GM12878 (cell line): ENCODE results near the gene CTSW. TPM values are rescaled to one million over a fixed set of nuclear protein-coding genes. Genes with fewer than 3 reads are reported as not detected.

Source experiments
- BHLHE40 ChIP-seq, 2 experiments: fragments of 450-650 bp in 1 of 2; IDR thresholded peaks; 2 replicates each; pipeline ENCODE4 v1.6.1; 2011 to 2017; ENCODE audit warnings: low read depth in 2 of 2, borderline replicate concordance in 1 of 2, improper control_type of control experiment in 1 of 2, low read length in 1 of 2, mild to moderate bottlenecking in 1 of 2
- CREB1 ChIP-seq: IDR thresholded peaks from 2 replicates; pipeline ENCODE4 v1.6.1; 2012; ENCODE audit warnings: low read depth, mild to moderate bottlenecking, inconsistent platforms
- MTA2 ChIP-seq: fragments of 450-650 bp; IDR thresholded peaks from 2 replicates; pipeline ENCODE4 v1.6.1; 2016; ENCODE audit warnings: low read depth, mild to moderate bottlenecking, moderate library complexity
- NFIC ChIP-seq: IDR thresholded peaks from 2 replicates; pipeline ENCODE4 v1.6.1; 2012; ENCODE audit warnings: low read depth, mild to moderate bottlenecking, inconsistent platforms, low read length, moderate library complexity
- NFYA ChIP-seq: IDR thresholded peaks from 2 replicates; pipeline ENCODE4 v1.6.1; 2011; ENCODE audit warnings: low read depth, mild to moderate bottlenecking, low read length, improper control_type of control experiment, borderline replicate concordance
- NR2F1 ChIP-seq: fragments of 450-650 bp; conservative IDR thresholded peaks from 2 replicates; pipeline ENCODE4 v1.6.1; 2017; ENCODE audit warnings: mild to moderate bottlenecking
- WRNIP1 ChIP-seq: IDR thresholded peaks from 2 replicates; pipeline ENCODE4 v1.6.1; 2011; ENCODE audit warnings: low read depth, low read length, improper control_type of control experiment, borderline replicate concordance
- ZNF24 ChIP-seq: fragments of 450-650 bp; IDR thresholded peaks from 2 replicates; pipeline ENCODE4 v1.6.1; 2017; ENCODE audit warnings: antibody characterized with exemption, mild to moderate bottlenecking
- polyA plus RNA-seq, 11 experiments: library from polyadenylated mRNA; depleted of rRNA in 4 of 11; unstranded in 6 of 11; stranded (reverse) in 5 of 11; fragments of >200 nt; fragmentation: Nextera tagmentation in 4 of 11; fragmentation: Illumina TruSeq in 1 of 11; extraction: Ambion mirVana in 4 of 11; extraction: Trizol in 1 of 11; gene quantifications; 1 replicate in 1 of 11; 2 replicates in 10 of 11; pipeline versions ENCODE4 v1.2.1 to v1.2.3, GENCODE V29; 2011 to 2016; ENCODE audit warnings: inconsistent platforms in 2 of 11, missing spikeins in 2 of 11, low read depth in 1 of 11
- total RNA-seq, 4 experiments: library from RNA; depleted of rRNA in 3 of 4; stranded (reverse); fragments of >200 nt in 3 of 4; fragmentation: Illumina TruSeq in 1 of 4; extraction: Trizol in 1 of 4; gene quantifications; 2 replicates each; pipeline versions ENCODE4 v1.2.1 to v1.2.3, GENCODE V29; 2013 to 2021
- TF ChIP-seq, protein P1 (sequence below): fragments of 450-650 bp; IDR thresholded peaks from 2 replicates; pipeline ENCODE4 v1.6.1; 2016; ENCODE audit warnings: mild to moderate bottlenecking
- TF ChIP-seq, protein P2 (sequence below): IDR thresholded peaks from 2 replicates; pipeline ENCODE4 v1.6.1; 2011; ENCODE audit warnings: low read depth, mild to moderate bottlenecking, low read length, moderate library complexity, borderline replicate concordance; ENCODE audit errors: extremely low read depth
- TF ChIP-seq, protein P3 (sequence below): IDR thresholded peaks from 2 replicates; pipeline ENCODE4 v1.6.1; 2012; ENCODE audit warnings: low read depth, low read length, improper control_type of control experiment
- TF ChIP-seq, protein P4 (sequence below): fragments of 450-650 bp; formaldehyde crosslinking; IDR thresholded peaks from 2 replicates; pipeline ENCODE4 v1.4.0; 2022; ENCODE audit warnings: mild to moderate bottlenecking, moderate library complexity
- TF ChIP-seq, protein P5 (sequence below): fragments of 450-650 bp; IDR thresholded peaks from 2 replicates; pipeline ENCODE4 v1.6.1; 2016; ENCODE audit warnings: mild to moderate bottlenecking, moderate library complexity, borderline replicate concordance

CTSW gene
- total and polyA plus RNA-seq, 10 of the 15 experiments (the other 5 are each of a cell fraction or from before 2014, with no cell fraction given) = 0.53 to 12.0 (median 1.7) TPM

DNA sequence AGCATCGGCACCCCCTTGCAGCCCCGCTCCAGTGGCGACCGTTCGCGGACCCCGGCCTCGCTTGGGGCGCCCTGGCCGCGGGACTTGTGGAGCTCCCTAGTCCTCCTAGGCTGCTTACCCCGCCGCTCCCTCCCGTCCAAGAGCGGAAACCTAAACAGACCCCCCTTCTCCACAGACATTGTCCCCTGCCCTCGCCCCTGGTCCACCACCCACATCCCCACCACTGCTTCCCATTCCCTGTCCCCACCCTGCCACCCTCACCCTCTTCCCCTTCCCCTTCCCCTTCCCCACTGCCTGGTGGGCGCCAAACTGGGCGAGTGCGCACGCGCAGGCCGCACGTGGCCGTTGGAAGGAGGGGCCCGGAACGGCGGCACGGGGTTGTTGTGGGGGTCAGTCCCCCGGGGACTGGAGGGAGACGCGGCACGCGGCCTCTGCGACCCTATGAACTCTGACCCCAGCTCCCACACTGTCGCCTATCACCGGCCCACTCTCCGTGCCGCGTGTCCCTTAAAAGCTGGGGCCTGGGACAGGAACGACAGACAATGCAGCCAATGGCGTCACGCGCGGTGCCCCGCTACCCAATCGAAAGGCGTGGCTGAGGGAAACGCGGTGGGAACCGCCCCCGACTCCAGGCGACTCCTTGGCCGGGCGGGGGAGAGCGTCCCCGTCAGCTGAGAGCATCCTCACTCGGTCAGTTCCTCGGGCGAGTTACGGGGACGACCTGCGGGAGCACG lies 46.2 kb upstream of the CTSW start, which contains the start of gene SNX32 (continued):
- TF ChIP-seq BHLHE40 (IDR thresholded peaks at IDR 0.05; ENCODE audit: borderline replicate concordance in 1 of 2, low read depth in 2 of 2, low read length in 1 of 2) (peak; percentile 86 to 97), MTA2 (no peak), WRNIP1 (no peak), NR2F1 (peak; percentile 87), ZNF24 (no peak), NFYA (peak; percentile 39; the same call in 1 of the 2 replicates), CREB1 (peak; percentile 81), NFIC (no peak)
- TF ChIP-seq, protein P1, sequence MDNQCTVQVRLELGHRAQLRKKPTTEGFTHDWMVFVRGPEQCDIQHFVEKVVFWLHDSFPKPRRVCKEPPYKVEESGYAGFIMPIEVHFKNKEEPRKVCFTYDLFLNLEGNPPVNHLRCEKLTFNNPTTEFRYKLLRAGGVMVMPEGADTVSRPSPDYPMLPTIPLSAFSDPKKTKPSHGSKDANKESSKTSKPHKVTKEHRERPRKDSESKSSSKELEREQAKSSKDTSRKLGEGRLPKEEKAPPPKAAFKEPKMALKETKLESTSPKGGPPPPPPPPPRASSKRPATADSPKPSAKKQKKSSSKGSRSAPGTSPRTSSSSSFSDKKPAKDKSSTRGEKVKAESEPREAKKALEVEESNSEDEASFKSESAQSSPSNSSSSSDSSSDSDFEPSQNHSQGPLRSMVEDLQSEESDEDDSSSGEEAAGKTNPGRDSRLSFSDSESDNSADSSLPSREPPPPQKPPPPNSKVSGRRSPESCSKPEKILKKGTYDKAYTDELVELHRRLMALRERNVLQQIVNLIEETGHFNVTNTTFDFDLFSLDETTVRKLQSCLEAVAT = no peak
- TF ChIP-seq, protein P2, sequence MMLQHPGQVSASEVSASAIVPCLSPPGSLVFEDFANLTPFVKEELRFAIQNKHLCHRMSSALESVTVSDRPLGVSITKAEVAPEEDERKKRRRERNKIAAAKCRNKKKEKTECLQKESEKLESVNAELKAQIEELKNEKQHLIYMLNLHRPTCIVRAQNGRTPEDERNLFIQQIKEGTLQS = peak; percentile 68; the same call in 1 of the 2 replicates
- TF ChIP-seq, protein P3, sequence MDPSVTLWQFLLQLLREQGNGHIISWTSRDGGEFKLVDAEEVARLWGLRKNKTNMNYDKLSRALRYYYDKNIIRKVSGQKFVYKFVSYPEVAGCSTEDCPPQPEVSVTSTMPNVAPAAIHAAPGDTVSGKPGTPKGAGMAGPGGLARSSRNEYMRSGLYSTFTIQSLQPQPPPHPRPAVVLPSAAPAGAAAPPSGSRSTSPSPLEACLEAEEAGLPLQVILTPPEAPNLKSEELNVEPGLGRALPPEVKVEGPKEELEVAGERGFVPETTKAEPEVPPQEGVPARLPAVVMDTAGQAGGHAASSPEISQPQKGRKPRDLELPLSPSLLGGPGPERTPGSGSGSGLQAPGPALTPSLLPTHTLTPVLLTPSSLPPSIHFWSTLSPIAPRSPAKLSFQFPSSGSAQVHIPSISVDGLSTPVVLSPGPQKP = 0 out of 2 replicates have a peak, but pooled peaks have one; percentile 23
- TF ChIP-seq, protein P4, sequence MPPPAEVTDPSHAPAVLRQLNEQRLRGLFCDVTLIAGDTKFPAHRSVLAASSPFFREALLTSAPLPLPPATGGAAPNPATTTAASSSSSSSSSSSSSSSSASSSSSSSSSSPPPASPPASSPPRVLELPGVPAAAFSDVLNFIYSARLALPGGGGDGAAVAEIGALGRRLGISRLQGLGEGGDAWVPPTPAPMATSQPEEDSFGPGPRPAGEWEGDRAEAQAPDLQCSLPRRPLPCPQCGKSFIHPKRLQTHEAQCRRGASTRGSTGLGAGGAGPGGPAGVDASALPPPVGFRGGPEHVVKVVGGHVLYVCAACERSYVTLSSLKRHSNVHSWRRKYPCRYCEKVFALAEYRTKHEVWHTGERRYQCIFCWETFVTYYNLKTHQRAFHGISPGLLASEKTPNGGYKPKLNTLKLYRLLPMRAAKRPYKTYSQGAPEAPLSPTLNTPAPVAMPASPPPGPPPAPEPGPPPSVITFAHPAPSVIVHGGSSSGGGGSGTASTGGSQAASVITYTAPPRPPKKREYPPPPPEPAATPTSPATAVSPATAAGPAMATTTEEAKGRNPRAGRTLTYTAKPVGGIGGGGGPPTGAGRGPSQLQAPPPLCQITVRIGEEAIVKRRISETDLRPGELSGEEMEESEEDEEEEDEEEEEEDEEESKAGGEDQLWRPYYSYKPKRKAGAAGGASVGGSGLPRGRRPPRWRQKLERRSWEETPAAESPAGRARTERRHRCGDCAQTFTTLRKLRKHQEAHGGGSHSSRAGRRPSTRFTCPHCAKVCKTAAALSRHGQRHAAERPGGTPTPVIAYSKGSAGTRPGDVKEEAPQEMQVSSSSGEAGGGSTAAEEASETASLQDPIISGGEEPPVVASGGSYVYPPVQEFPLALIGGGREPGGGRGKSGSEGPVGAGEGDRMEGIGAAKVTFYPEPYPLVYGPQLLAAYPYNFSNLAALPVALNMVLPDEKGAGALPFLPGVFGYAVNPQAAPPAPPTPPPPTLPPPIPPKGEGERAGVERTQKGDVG (CRISPR knock-in tag) = no peak
- TF ChIP-seq, protein P5, sequence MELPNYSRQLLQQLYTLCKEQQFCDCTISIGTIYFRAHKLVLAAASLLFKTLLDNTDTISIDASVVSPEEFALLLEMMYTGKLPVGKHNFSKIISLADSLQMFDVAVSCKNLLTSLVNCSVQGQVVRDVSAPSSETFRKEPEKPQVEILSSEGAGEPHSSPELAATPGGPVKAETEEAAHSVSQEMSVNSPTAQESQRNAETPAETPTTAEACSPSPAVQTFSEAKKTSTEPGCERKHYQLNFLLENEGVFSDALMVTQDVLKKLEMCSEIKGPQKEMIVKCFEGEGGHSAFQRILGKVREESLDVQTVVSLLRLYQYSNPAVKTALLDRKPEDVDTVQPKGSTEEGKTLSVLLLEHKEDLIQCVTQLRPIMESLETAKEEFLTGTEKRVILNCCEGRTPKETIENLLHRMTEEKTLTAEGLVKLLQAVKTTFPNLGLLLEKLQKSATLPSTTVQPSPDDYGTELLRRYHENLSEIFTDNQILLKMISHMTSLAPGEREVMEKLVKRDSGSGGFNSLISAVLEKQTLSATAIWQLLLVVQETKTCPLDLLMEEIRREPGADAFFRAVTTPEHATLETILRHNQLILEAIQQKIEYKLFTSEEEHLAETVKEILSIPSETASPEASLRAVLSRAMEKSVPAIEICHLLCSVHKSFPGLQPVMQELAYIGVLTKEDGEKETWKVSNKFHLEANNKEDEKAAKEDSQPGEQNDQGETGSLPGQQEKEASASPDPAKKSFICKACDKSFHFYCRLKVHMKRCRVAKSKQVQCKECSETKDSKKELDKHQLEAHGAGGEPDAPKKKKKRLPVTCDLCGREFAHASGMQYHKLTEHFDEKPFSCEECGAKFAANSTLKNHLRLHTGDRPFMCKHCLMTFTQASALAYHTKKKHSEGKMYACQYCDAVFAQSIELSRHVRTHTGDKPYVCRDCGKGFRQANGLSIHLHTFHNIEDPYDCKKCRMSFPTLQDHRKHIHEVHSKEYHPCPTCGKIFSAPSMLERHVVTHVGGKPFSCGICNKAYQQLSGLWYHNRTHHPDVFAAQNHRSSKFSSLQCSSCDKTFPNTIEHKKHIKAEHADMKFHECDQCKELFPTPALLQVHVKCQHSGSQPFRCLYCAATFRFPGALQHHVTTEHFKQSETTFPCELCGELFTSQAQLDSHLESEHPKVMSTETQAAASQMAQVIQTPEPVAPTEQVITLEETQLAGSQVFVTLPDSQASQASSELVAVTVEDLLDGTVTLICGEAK = peak; percentile 50; the same call in 1 of the 2 replicates
